GM12878 (cell line): ENCODE measurements around the gene ISCU. TPM values are rescaled to one million over a fixed set of nuclear protein-coding genes. Genes with fewer than 3 reads are reported as not detected.

Experiments used
- ATAC-seq: fragments of 200-7000 bp; cut with Tn5 transposase; 3 replicates; pipeline ENCODE4 v1.9.1; 2020; ENCODE audit warnings: mild to moderate bottlenecking, moderate library complexity
- BruUV-seq: library from RNA; stranded (reverse); fragments of 400-500 nt; replicated peaks from 2 replicates; lab custom pipeline; 2021; lab: Mats Ljungman, UMichigan
- CTCF ChIA-PET: fragments of 300-600 bp; sonication (Branson Sonifier 250); formaldehyde crosslinking; extraction: SDS; loops from one replicate; lab custom pipeline; 2021; ENCODE audit warnings: inconsistent platforms; lab: Yijun Ruan, JAX
- POLR2A ChIA-PET: fragments of 350-600 bp; formaldehyde crosslinking; extraction: SDS; loops from one replicate; lab custom pipeline; 2021; ENCODE audit warnings: inconsistent platforms; lab: Charles Lee
- RAD21 ChIA-PET: fragments of 300-600 bp; sonication (Branson Sonifier 250); formaldehyde crosslinking; loops from one replicate; lab custom pipeline; 2023; ENCODE audit warnings: antibody characterized with exemption; ENCODE audit not compliant: unreplicated experiment; lab: Charles Lee
- SMC1A ChIA-PET: fragments of 300-600 bp; sonication (Branson Sonifier 250); formaldehyde crosslinking; loops from one replicate; lab custom pipeline; 2023; ENCODE audit not compliant: unreplicated experiment, uncharacterized antibody; lab: Charles Lee
- DNase-seq: peaks from one replicate; pipeline ENCODE4 v3.0.0-alpha.2; 2011; ENCODE audit warnings: low read depth, low spot score
- FAIRE-seq: peaks from 3 replicates; lab custom pipeline; 2011; peaks lifted over from hg19 to GRCh38; lab: Jason Lieb, UNC
- H2AFZ ChIP-seq: 2 replicates; pipeline ENCODE4 v1.6.0; 2011; ENCODE audit warnings: low read depth, low read length, control low read depth; ENCODE audit not compliant: control insufficient read depth
- H3K27ac ChIP-seq: 2 replicates; pipeline ENCODE4 v1.5.1; 2011; ENCODE audit warnings: control low read depth; ENCODE audit not compliant: control insufficient read depth, insufficient read depth
- H3K27me3 ChIP-seq, 2 experiments: replicated peaks in 1 of 2; 2 replicates each; pipeline versions ENCODE4 v1.6.0 to v1.6.1; 2011; ENCODE audit warnings: low read length in 1 of 2; ENCODE audit not compliant: control insufficient read depth in 2 of 2, insufficient read depth in 2 of 2
- H3K36me3 ChIP-seq, 2 experiments: 2 replicates each; pipeline ENCODE4 v1.5.1; 2011; ENCODE audit warnings: low read length in 1 of 2; ENCODE audit not compliant: control insufficient read depth in 2 of 2, insufficient read depth in 2 of 2
- H3K4me1 ChIP-seq: 2 replicates; pipeline ENCODE4 v1.6.1; 2011; ENCODE audit warnings: mild to moderate bottlenecking, low read length, moderate library complexity, mixed read lengths; ENCODE audit not compliant: control insufficient read depth, insufficient read depth
- H3K4me2 ChIP-seq: 2 replicates; pipeline ENCODE4 v1.6.0; 2011; ENCODE audit warnings: control low read depth; ENCODE audit not compliant: control insufficient read depth, insufficient read depth
- H3K4me3 ChIP-seq: fragments of 200-600 bp; sonication (generic); 2 replicates; pipeline ENCODE4 v1.5.1; 2016
- H3K79me2 ChIP-seq: 2 replicates; pipeline ENCODE4 v1.6.0; 2011; ENCODE audit warnings: low read length; ENCODE audit not compliant: control insufficient read depth, insufficient read depth
- H3K9ac ChIP-seq: 2 replicates; pipeline ENCODE4 v1.8.0; 2011; ENCODE audit warnings: low read length, control low read depth, mixed read lengths; ENCODE audit not compliant: control insufficient read depth, insufficient read depth
- H3K9me3 ChIP-seq: replicated peaks from 3 replicates; pipeline ENCODE4 v1.5.1; 2011; ENCODE audit warnings: mild to moderate bottlenecking, low read length; ENCODE audit not compliant: control insufficient read depth, insufficient read depth
- H4K20me1 ChIP-seq: 2 replicates; pipeline ENCODE4 v1.6.0; 2011; ENCODE audit not compliant: control insufficient read depth, insufficient read depth
- CREM ChIP-seq: IDR thresholded peaks from 2 replicates; pipeline ENCODE4 v1.6.1; 2014; ENCODE audit warnings: antibody characterized with exemption, low read depth
- EED ChIP-seq: sonication (generic); IDR thresholded peaks from 2 replicates; pipeline ENCODE4 v1.6.1; 2016; ENCODE audit warnings: antibody characterized with exemption, low read depth
- HDAC2 ChIP-seq: fragments of 200-600 bp; sonication (generic); IDR thresholded peaks from 2 replicates; pipeline ENCODE4 v1.6.1; 2017
- HDAC6 ChIP-seq: fragments of 200-600 bp; sonication (generic); IDR thresholded peaks from one replicate; pipeline ENCODE4 v1.8.0; 2017; ENCODE audit warnings: antibody characterized with exemption; ENCODE audit not compliant: unreplicated experiment
- JUNB ChIP-seq: IDR thresholded peaks from 2 replicates; pipeline ENCODE4 v1.6.1; 2016; ENCODE audit warnings: antibody characterized with exemption, mild to moderate bottlenecking
- MEF2A ChIP-seq: IDR thresholded peaks from 2 replicates; pipeline ENCODE4 v1.6.1; 2011; ENCODE audit warnings: low read depth, mild to moderate bottlenecking, low read length, moderate library complexity; ENCODE audit not compliant: insufficient read depth
- NFIC ChIP-seq: IDR thresholded peaks from 2 replicates; pipeline ENCODE4 v1.6.1; 2012; ENCODE audit warnings: low read depth, mild to moderate bottlenecking, inconsistent platforms, low read length, moderate library complexity
- NR2C2 ChIP-seq: IDR thresholded peaks from 2 replicates; pipeline ENCODE4 v1.6.1; 2011; ENCODE audit warnings: borderline replicate concordance, low read depth; ENCODE audit not compliant: control insufficient read depth, insufficient read length
- RUNX3 ChIP-seq: IDR thresholded peaks from 2 replicates; pipeline ENCODE4 v1.6.1; 2012; ENCODE audit warnings: low read length, inconsistent platforms
- TCF12 ChIP-seq: IDR thresholded peaks from 2 replicates; pipeline ENCODE4 v1.6.1; 2011; ENCODE audit warnings: low read depth, mild to moderate bottlenecking, low read length
- TCF3 ChIP-seq: IDR thresholded peaks from 2 replicates; pipeline ENCODE4 v1.6.1; 2012; ENCODE audit warnings: low read depth, mild to moderate bottlenecking, low read length, borderline replicate concordance; ENCODE audit not compliant: insufficient read depth
- ZBTB33 ChIP-seq: fragments of 450-650 bp; IDR thresholded peaks from 2 replicates; pipeline ENCODE4 v1.6.1; 2017; ENCODE audit warnings: mild to moderate bottlenecking
- ZNF622 ChIP-seq: fragments of 450-650 bp; IDR thresholded peaks from 2 replicates; pipeline ENCODE4 v1.6.1; 2017; ENCODE audit warnings: mild to moderate bottlenecking, inconsistent platforms
- WGBS: methylation state at CpG from one replicate; pipeline ENCODE4 v1.1.6; 2016; ENCODE audit warnings: low lambda C conversion rate; ENCODE audit not compliant: insufficient replicate concordance, insufficient coverage; ENCODE audit errors: missing lambda C conversion rate; 5-methylcytosine and 5-hydroxymethylcytosine counted together
- in situ Hi-C: fragments of 300-500 bp; cut with MboI; formaldehyde crosslinking; loops from 9 replicates; pipeline ENCODE4 v1.14.3; 2018; ENCODE audit warnings: mixed read lengths
- intact Hi-C: fragments of 100-400 bp; cut with micrococcal nuclease; formaldehyde crosslinking; loops from one replicate; pipeline ENCODE4 v1.14.2; 2022; ENCODE audit not compliant: unreplicated experiment
- polyA plus RNA-seq, 11 experiments: library from polyadenylated mRNA; depleted of rRNA in 4 of 11; unstranded in 6 of 11; stranded (reverse) in 5 of 11; fragments of >200 nt; fragmentation: Nextera tagmentation in 4 of 11; fragmentation: Illumina TruSeq in 1 of 11; extraction: Ambion mirVana in 4 of 11; extraction: Trizol in 1 of 11; gene quantifications; 1 replicate in 1 of 11; 2 replicates in 10 of 11; pipeline versions ENCODE4 v1.2.1 to v1.2.3, GENCODE V29; 2011 to 2016; ENCODE audit warnings: inconsistent platforms in 2 of 11, missing spikeins in 2 of 11, low read depth in 1 of 11
- total RNA-seq, 4 experiments: library from RNA; depleted of rRNA in 3 of 4; stranded (reverse); fragments of >200 nt in 3 of 4; fragmentation: Illumina TruSeq in 1 of 4; extraction: Trizol in 1 of 4; gene quantifications; 2 replicates each; pipeline versions ENCODE4 v1.2.1 to v1.2.3, GENCODE V29; 2013 to 2021

Gene ISCU
- total and polyA plus RNA-seq, 10 of the 15 experiments (the other 5 are each of a cell fraction or from before 2014, with no cell fraction given), result 32.8 to 260 (median 127) TPM

GRCh38 chr12:108608616-108609015 is 46.2 kb downstream of the ISCU start:
- 50% methylated on average over 5 of the region's 5 CpGs for WGBS
- H3K9me3 ChIP-seq, result no peaks in the 10 kb centered on the region
- ATAC-seq (no peak), FAIRE-seq (no peak), DNase-seq (no peak)
- no peaks in the 10 kb centered on the region for H3K27me3 ChIP-seq
- SMC1A ChIA-PET, result interaction anchor here (0.7 to 1.1 kb wide), 2 partner anchors 8 to 32 kb away, joined by 3 to 4 read pairs; no protein-coding TSS in a partner anchor
- no peak overlapping the region for H3K4me3 ChIP-seq
- CTCF ChIA-PET, result interaction anchor here (0.7 to 17.2 kb wide), 2 partner anchors 14 to 41 kb away, joined by 3 to 866 read pairs; partner anchors contain the start of genes ISCU and SART3
- H3K9ac ChIP-seq, result no peak overlapping the region
- no peak for TF ChIP-seq HDAC2
- no peak for TF ChIP-seq JUNB
- TF ChIP-seq HDAC6, result no peak
- H3K4me1 ChIP-seq, result peaks cover 32% of the 10 kb centered on the region
- POLR2A ChIA-PET, result no interaction called here
- H2AFZ ChIP-seq, result no peak overlapping the region
- in situ Hi-C loops, result no loop called here
- H3K79me2 ChIP-seq, result no peaks in the 10 kb centered on the region
- H3K36me3 ChIP-seq, result no peaks in the 10 kb centered on the region
- H3K27ac ChIP-seq, result no peak overlapping the region
- intact Hi-C loops, result no loop called here
- RAD21 ChIA-PET, result interaction anchor here (15.9 kb wide), 1 partner anchor 40 kb away, joined by 633 read pairs; the partner anchor contains the start of genes ISCU and SART3
- no peak overlapping the region for H3K4me2 ChIP-seq
- no peaks in the 10 kb centered on the region for H4K20me1 ChIP-seq
- no TSS peak for BruUV-seq

- Histone ChIP-seq H3K9me3 (peaks cover 6% of the 10 kb centered on the region; the same call in 1 of the 3 replicates), H3K4me3 (no peak overlapping the region), H4K20me1 (no peaks in the 10 kb centered on the region), H3K4me2 (peak overlapping the region; percentile 13; the same call in 1 of the 2 replicates), H3K27ac (peak overlapping the region; percentile 31; the same call in 1 of the 2 replicates), H3K79me2 (no peaks in the 10 kb centered on the region), H2AFZ (peak overlapping the region; percentile 20; the same call in 1 of the 2 replicates), H3K36me3 (no peaks in the 10 kb centered on the region), H3K9ac (no peak overlapping the region), H3K27me3 (no peaks in the 10 kb centered on the region), H3K4me1 (peaks cover 40% of the 10 kb centered on the region)
- WGBS, result 43% methylated on average over 21 of the region's 21 CpGs
- in situ Hi-C loops, result no loop called here
- ChIA-PET CTCF (interaction anchor here (1.4 to 17.2 kb wide), 2 partner anchors 9 to 42 kb away, joined by 3 to 866 read pairs; partner anchors contain the start of genes ISCU and SART3), POLR2A (interaction anchor here (0.6 to 0.7 kb wide), 2 partner anchors 191 to 476 kb away, joined by 4 to 5 read pairs; no protein-coding TSS in a partner anchor), RAD21 (interaction anchor here (15.9 kb wide), 1 partner anchor 41 kb away, joined by 633 read pairs; the partner anchor contains the start of genes ISCU and SART3), SMC1A (interaction anchor here (1.1 to 1.6 kb wide), 3 partner anchors 24 to 83 kb away, joined by 3 to 4 read pairs (median 3); partner anchors contain the start of gene SELPLG)
- FAIRE-seq (no peak), DNase-seq (no peak), ATAC-seq (no peak)
- no TSS peak for BruUV-seq
- intact Hi-C loops, result no loop called here
- TF ChIP-seq TCF12 (peak; percentile 97), RUNX3 (peak; percentile 83), CREM (peak; percentile 58; the same call in 1 of the 2 replicates), MEF2A (peak; percentile 65; the same call in 1 of the 2 replicates), EED (peak; percentile 71), ZNF622 (no peak), NR2C2 (no peak), ZBTB33 (no peak), TCF3 (peak; percentile 98), NFIC (peak; percentile 65)
Observed at GRCh38 chr12:108609537-108610335, 47.3 kb downstream of the ISCU start.
